ENCODE measurements around the gene GPR84.

Gene GPR84

GRCh38 chr12:54364413-54364812 lies at the start of gene GPR84:
TSS of gene GPR84 (minus strand) at chr12:54364486. CDS start at chr12:54363851, 635 bp downstream.
- DNase-seq (ENCODE audit: low spot score) = no peak

DNA sequence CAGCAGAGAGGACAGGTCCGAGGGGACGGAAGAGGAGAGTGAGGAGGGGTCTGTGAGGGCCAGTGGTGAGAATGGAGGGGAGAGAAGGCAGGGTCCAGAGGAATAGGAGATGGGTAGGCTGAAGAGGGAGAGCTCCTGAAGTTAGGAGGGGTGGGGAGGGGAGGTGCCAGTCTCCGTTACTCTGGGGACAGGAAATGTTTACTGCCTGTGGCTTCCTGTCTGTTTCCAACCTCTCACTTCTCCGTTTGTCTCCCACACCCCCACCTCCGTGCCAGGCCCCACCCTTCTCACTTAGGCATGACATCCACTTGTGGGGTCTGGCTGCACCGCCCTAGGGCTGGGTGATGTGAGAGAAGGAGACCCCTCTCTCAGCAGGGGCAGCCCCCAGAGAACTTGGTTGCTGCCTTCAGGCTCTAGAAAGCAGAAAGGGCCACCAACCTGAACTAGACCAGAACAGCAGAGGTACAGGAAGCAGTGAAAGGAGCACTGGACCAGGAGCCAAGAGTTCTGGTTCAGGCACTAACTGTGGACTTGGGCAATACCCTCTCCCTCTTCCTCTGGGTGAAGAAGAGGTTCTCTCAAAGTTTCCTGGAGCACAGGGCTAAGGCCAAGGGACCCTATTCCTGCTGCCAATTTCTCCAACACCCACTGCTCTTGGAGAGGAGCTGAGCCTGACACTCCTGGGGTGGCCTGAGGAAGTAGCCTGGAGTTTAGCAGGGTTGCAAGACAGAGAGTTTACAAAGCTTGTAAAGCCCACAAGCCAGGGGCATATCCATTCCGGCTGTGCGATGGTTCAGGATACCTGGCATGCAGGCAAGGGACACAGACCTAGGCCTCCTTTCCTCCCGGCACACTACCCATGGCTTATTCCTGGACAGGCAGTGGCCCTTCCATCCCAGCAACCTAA lies 49.3 kb upstream of the GPR84 start:
- no peak for DNase-seq (ENCODE audit: low spot score)

DNA sequence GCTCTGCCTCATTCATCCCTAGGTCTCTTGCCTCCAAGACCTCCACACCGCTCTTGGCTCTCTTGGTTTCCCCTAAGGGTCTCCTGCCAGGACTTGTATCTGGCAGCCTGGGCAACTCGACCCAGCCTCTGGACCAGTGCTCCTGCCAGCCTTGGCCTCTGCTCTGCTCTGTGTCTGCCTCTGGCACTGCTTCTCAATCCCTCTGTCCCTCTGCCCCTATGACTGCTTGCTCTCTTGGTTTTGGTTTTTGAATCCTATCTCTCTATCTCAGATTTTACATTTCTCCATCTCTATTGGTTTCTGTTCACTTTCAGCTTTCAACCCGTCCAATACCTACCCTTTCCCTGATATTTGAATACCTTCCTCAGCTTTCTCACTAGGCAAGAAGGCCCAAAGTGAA lies 48.5 kb upstream of the GPR84 start:
- no peak for DNase-seq (ENCODE audit: low spot score)

GRCh38 chr12:54412348-54412747 lies 48.1 kb upstream of the GPR84 start:
- DNase-seq (ENCODE audit: low spot score) = no peak

- no peak for DNase-seq (ENCODE audit: low spot score)
Measured at GRCh38 chr12:54411391-54412241, 47.3 kb upstream of the GPR84 start.

DNA sequence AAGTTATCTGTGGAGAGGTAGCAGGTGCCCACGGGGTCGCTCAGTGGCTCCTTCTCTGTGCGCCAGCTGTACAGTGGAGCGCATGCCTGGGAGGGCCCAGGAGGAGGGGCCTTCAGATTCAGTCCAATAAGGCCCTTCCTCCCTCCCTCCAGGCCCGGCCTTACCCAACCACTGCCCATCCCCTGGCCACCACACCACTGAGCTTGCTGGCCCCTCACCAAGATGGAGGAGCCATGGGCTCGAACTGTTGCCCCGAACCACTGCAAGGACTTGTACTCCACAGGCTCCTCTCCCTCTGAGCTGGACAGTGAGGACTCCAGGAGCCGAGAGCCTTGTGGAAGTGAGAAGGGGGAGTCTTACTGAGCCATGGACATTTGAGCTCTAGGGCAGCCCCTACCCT lies 45.0 kb upstream of the GPR84 start:
- DNase-seq (ENCODE audit: low spot score) = no peak

GRCh38 chr12:54407183-54407905 lies 43.1 kb upstream of the GPR84 start:
- DNase-seq (ENCODE audit: low spot score) = no peak

DNA sequence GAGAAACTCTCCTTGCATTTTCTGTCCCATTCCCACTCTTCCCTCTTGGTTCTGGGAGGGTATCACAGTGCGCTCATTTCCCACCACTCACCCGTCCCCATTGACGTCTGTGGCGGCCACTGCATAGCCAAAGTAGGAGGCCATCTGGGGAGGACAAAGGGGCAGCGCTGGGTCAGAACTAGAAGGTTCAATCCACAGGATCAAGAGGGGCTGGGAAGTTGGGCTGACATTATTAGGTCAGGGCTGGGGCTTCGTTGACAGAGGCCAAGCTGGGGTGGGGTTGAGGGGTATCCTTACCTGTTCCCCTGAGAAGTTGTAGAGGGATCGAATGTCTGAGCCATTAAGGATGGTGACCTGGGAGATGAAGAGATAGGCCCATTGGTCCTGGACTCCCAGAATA lies 41.3 kb upstream of the GPR84 start:
- no peak for DNase-seq (ENCODE audit: low spot score)

DNA sequence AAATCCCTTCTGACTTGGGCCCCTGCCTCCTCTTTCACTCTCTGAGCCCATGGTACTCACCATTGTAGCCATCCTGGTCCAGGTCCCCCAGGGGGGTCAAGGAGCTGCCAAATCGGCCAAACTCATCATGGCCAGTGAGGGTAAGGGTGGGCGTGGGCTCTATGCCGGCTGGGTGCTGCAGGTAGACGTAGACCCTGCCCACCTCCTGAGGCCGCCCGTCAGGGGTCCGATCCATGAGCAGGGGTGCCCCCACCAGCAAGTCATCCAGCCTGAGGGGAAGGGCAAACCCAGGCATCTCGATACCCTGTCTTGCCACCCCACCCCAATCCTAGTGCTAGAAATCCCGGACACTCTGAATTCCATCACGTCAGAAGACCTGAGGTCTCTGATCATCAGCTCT lies 40.8 kb upstream of the GPR84 start:
- DNase-seq (ENCODE audit: low spot score) = no peak

GRCh38 chr12:54404061-54405004 lies 40.0 kb upstream of the GPR84 start:
- DNase-seq (ENCODE audit: low spot score) = peak; percentile 36

GRCh38 chr12:54401119-54401518 lies 36.8 kb upstream of the GPR84 start:
- no peak for DNase-seq (ENCODE audit: low spot score)

DNA sequence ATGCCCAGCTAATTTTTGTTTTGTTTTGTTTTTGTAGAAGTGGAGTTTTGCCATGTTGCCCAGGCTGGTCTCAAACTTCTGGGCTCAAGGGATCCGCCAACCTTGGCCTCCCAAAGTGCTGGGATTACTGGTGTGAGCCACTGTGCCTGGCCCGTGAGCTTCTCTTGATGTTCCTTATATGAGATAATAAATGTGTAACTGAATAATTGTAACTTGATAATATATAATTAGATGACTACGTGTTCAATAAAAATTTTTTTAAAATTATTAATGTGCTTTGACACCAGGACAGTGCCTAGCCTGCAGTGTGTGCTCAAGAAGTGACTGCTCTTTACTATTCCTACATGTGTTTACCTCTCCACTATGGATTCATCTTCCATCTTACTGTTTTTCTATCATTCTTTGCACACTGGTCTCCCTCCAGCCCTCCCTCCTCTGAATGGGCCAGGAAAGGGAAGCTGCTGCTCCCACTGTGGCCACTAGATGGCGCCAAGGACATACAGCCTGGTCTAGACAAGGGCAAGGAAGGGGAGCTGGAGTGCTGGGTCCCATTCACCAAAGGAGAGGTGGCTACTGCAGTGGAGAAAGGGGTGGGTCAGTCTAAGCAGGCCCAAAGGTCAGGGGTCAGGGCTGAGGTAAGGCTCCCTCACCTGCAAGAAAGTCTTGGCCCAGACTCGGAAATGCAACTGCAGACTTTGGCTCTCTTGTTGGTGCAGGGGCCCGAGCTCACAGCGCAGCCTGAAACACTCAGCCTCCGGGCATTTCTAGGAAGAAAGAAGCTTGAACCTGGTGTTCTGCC lies 34.9 kb upstream of the GPR84 start:
- DNase-seq (ENCODE audit: low spot score) = peak; percentile 73

GRCh38 chr12:54398218-54398617 lies 33.9 kb upstream of the GPR84 start:
- no peak for DNase-seq (ENCODE audit: low spot score)

- DNase-seq (ENCODE audit: low spot score) = no peak
Measured at GRCh38 chr12:54397157-54397556, 32.9 kb upstream of the GPR84 start.

DNA sequence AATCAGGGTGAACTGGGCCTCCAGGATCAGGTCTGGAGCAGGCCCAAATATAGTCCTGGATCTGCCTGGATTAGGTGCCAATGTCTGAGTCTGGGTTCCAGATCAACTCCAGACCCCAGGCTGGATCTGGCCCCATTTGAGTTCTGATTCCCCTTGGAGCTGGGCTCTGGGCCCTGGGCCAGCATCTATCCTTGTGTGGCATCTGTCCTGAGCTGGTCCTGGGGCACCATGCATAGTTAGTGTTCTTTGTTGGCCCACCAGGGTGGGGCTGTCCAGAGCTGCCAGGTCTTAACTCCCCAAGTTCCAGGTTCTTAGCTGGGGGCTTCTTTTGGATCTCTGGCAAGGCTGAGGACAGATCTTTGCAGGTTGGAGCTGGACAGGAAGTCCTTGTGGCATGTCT lies 31.3 kb upstream of the GPR84 start:
- DNase-seq (ENCODE audit: low spot score) = no peak

GRCh38 chr12:54394986-54395385 lies 30.7 kb upstream of the GPR84 start:
- DNase-seq (ENCODE audit: low spot score) = no peak

GRCh38 chr12:54394281-54394719 lies 30.0 kb upstream of the GPR84 start:
- peak; percentile 59 for DNase-seq (ENCODE audit: low spot score)

DNA sequence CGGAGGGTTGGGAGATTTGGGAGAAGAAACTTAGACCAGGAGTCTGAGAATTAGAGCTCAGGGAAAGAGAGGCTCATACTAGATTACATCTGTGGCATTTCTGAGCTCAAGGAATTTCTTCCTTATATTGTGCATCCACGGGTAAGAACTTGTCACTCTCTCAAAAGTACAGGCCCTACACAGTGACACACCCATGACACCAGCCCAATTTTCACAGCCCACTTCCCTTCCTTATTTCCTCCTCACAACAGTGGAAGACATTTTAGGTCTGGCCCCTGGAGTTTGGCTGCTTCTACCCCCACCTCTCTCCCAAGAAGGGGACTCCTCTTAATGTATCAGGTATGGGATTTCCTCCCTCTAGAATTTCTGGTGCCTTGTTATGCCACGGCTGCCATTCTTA lies 29.5 kb upstream of the GPR84 start:
- no peak for DNase-seq (ENCODE audit: low spot score)

DNA sequence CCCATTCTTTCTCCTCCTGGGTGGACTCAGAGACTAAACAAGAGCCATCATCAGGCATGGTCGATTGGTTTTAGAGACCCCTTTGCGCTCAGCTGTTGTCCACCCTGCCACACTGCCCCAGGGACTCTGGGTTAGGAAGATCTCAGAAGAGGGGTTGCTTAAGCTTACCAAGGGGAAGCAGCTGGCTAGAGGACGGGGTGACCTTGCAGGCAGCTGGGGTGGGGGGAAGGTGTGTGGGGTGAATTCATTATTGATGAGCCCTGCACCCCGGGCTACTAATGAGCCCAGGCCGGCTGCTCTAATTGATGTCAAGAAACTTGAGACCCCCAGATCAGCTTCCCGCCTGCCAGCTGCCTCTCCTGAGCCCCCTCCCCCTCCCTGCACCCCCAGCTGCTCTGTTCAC lies 28.9 kb upstream of the GPR84 start:
- DNase-seq (ENCODE audit: low spot score) = no peak

DNA sequence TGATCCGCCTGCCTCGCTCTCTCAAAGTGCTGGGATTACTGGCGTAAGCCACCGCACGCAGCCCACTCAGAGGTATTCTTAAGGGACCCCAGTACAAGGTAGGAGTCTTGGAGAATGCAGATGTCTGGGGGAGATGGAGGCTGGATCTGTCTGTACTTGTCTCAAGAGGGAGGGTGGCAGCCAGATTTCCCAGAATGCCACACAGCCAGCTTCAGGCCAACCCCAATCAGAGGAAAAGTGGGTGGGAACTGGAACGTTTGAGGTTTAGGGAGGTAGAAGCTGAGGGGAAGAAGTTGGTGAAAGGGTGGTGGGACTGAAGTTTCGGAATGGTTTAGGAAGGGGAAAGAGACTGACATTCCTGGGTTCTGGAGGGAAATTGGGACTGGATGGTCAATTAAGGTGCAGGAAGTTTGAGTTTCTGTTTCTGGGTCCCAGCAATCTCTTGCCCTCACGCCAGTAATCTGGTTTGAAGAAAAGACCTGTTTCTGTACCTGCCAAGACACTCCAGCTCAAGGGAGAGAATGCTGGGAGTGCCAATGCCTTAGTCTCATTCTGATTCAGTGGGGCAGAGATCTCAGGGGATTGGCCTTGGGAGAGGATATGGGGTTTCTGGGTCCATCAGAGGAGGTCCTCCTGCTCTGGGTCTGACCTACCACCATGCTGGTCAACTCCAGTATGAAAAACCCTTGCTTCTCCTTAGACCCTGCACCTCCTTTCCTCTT lies 28.4 kb upstream of the GPR84 start:
- DNase-seq (ENCODE audit: low spot score) = no peak
